ENCODE measurements around the gene MIPOL1.

- TF ChIP-seq POLR2A (IDR thresholded peaks at IDR 0.05) (no peak), CTCF (IDR thresholded peaks at IDR 0.05 in 8 of 11, conservative IDR thresholded peaks at IDR 0.05 in 3 of 11) (no peak)
Observed at GRCh38 chr14:37480446-37481290, 282.9 kb downstream of the MIPOL1 start.
